ENCODE data around the gene ARMC2. TPM values are rescaled to one million over a fixed set of nuclear protein-coding genes. Genes with fewer than 3 reads are reported as not detected.

The ARMC2 gene
- polyA plus RNA-seq, 1 of the 3 experiments (the other 2 are of a cell fraction): 2.4 TPM

DNA sequence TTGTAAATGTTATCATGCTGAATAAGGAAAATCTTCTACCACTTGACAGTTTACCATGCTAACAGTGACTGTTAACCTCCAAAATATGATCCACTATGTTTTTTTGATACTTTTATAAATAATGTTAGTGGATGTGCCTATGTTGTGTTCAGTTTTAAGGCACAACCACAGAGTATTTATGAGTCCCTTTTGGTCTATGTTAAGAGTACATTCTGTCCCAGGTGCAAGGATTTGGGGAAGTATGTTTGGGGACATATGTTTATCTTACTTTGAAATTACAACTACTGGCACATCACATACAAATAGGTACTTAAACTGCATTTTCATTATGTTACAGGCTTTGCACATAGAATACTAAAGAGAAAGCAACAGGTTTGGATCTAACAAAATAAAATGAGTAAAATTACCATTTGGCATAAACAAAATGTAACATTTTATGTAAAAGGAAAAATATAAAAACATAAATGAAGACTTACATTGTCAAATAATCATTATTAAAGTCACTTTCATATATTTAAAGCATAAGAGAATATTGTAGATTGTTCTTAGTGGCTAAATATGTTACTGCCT, 175.2 kb downstream of the ARMC2 start:
- H3F3A ChIP-seq (replicated peaks; ENCODE audit: insufficient read depth): peaks cover 4% of the 10 kb centered on the region
- ChIA-PET POLR2A (no interaction called here), CTCF (no interaction called here)
- H3K4me1 ChIP-seq (ENCODE audit: control insufficient read depth in 1 of 2, insufficient read depth in 2 of 2, low read depth in 1 of 2, low read length in 1 of 2): peaks cover 0 to 7% of the 10 kb centered on the region in 2 experiments; a peak in 1 of 4 replicates
- no peak overlapping the region for H3K27ac ChIP-seq (ENCODE audit: low read depth in 2 of 2, low read length in 1 of 2)
- H3K9ac ChIP-seq: no peak overlapping the region
- DNase-seq: no peak
- no peak overlapping the region for H3K4me2 ChIP-seq
- H4K20me1 ChIP-seq (ENCODE audit: insufficient read depth): no peaks in the 10 kb centered on the region
- H3K79me2 ChIP-seq (ENCODE audit: insufficient read depth): no peaks in the 10 kb centered on the region
- TF ChIP-seq MEF2A (IDR thresholded peaks at IDR 0.05; ENCODE audit: borderline replicate concordance, low read depth): no peak
- no peak for TF ChIP-seq RXRA (IDR thresholded peaks at IDR 0.05; ENCODE audit: borderline replicate concordance, low read depth)
- no peak for TF ChIP-seq EZH2phosphoT487 (IDR thresholded peaks at IDR 0.05; ENCODE audit: borderline replicate concordance, low read depth)
- no peak for TF ChIP-seq TCF12 (IDR thresholded peaks at IDR 0.05)
- no peak for TF ChIP-seq TAF1 (IDR thresholded peaks at IDR 0.05; ENCODE audit: borderline replicate concordance, low read depth, low read length)
- no peak for TF ChIP-seq RAD21 (IDR thresholded peaks at IDR 0.05; ENCODE audit: low read length)
- no peak for TF ChIP-seq POLR2AphosphoS5 (IDR thresholded peaks at IDR 0.05; ENCODE audit: low read depth, low read length)
- TF ChIP-seq, protein P1, sequence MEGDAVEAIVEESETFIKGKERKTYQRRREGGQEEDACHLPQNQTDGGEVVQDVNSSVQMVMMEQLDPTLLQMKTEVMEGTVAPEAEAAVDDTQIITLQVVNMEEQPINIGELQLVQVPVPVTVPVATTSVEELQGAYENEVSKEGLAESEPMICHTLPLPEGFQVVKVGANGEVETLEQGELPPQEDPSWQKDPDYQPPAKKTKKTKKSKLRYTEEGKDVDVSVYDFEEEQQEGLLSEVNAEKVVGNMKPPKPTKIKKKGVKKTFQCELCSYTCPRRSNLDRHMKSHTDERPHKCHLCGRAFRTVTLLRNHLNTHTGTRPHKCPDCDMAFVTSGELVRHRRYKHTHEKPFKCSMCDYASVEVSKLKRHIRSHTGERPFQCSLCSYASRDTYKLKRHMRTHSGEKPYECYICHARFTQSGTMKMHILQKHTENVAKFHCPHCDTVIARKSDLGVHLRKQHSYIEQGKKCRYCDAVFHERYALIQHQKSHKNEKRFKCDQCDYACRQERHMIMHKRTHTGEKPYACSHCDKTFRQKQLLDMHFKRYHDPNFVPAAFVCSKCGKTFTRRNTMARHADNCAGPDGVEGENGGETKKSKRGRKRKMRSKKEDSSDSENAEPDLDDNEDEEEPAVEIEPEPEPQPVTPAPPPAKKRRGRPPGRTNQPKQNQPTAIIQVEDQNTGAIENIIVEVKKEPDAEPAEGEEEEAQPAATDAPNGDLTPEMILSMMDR (IDR thresholded peaks at IDR 0.05): no peak
- TF ChIP-seq NFIC (IDR thresholded peaks at IDR 0.05; ENCODE audit: borderline replicate concordance): no peak
- TF ChIP-seq GABPA (IDR thresholded peaks at IDR 0.05; ENCODE audit: low read depth): no peak
- H3K9me2 ChIP-seq: no peaks in the 10 kb centered on the region
- H3K4me3 ChIP-seq (ENCODE audit: low read depth in 2 of 2, low read length in 1 of 2): no peak overlapping the region
- H3K27me3 ChIP-seq (ENCODE audit: insufficient read depth): no peaks in the 10 kb centered on the region
- H2AFZ ChIP-seq (ENCODE audit: low read depth): no peak overlapping the region
- H3K36me3 ChIP-seq (replicated peaks in 1 of 2; ENCODE audit: control insufficient read depth in 1 of 2, insufficient read depth in 2 of 2, low read length in 1 of 2): no peaks in the 10 kb centered on the region
- no peaks in the 10 kb centered on the region for H3K9me3 ChIP-seq

Small RNA genes within 50 kb of the gene (small RNA-seq; reads per million reads assigned to genes)
- gene AL445189.2 (0 to 6.3 (median 0.13) reads per million in 7 experiments), gene Z95118.1 (0 reads per million in 7 experiments)

Other genes with a start within 250 kb of the ARMC2 start
- gene SESN1, start 246.4 kb downstream of the ARMC2 start, polyA plus RNA-seq (2012; rRNA removed): 13.1 and 18.8 TPM in 2 replicates
- gene CEP57L1, start 247.1 kb downstream of the ARMC2 start, polyA plus RNA-seq (2012; rRNA removed): 7.3 and 8.3 TPM in 2 replicates